ENCODE results near the gene ARHGAP1.

ARHGAP1 gene

GRCh38 chr11:46658259-46658658, 42.2 kb downstream of the ARHGAP1 start:
- H3K9ac ChIP-seq = peak overlapping the region in 8 of 11 experiments; percentile 66 to 78 (median 76); a peak in 10 of 22 replicates
- TF ChIP-seq Cebpa-rat (IDR thresholded peaks at IDR 0.05) = no peak
- H3K27me3 ChIP-seq = no peaks in the 10 kb centered on the region
- peak overlapping the region in 7 of 11 experiments; percentile 32 to 75 (median 62); a peak in 11 of 22 replicates for H3K4me2 ChIP-seq
- H4K20me1 ChIP-seq = no peaks in the 10 kb centered on the region; a peak in 1 of 22 replicates
- no peak overlapping the region for H3K4me3 ChIP-seq
- peak overlapping the region in 9 of 11 experiments; percentile 76 to 100 (median 98); a peak in 18 of 22 replicates for H3K27ac ChIP-seq
- peaks cover 85 to 100% (median 92%) of the 10 kb centered on the region in 11 experiments for H3K36me3 ChIP-seq
- H3K9me3 ChIP-seq (replicated peaks in 1 of 11) = no peaks in the 10 kb centered on the region
- peaks cover 16 to 72% (median 48%) of the 10 kb centered on the region in 10 experiments; a peak in 19 of 20 replicates for H3K4me1 ChIP-seq

GRCh38 chr11:46657186-46657585, 43.2 kb downstream of the ARHGAP1 start:
- TF ChIP-seq Cebpa-rat (IDR thresholded peaks at IDR 0.05) = no peak
- Histone ChIP-seq H3K4me1 (peaks cover 16 to 62% (median 41%) of the 10 kb centered on the region in 10 experiments; a peak in 19 of 20 replicates), H3K27ac (peak overlapping the region in 8 of 11 experiments; percentile 90 to 100 (median 98); a peak in 16 of 22 replicates), H3K27me3 (no peaks in the 10 kb centered on the region), H4K20me1 (no peaks in the 10 kb centered on the region; a peak in 1 of 22 replicates), H3K4me3 (no peak overlapping the region), H3K9me3 (replicated peaks in 1 of 11) (no peaks in the 10 kb centered on the region), H3K36me3 (peaks cover 85 to 100% (median 92%) of the 10 kb centered on the region in 11 experiments), H3K4me2 (peak overlapping the region in 1 of 11 experiments; percentile 27; a peak in 2 of 22 replicates), H3K9ac (peak overlapping the region in 4 of 11 experiments; percentile 17 to 78 (median 58); a peak in 7 of 22 replicates)

- Histone ChIP-seq H3K27me3 (no peaks in the 10 kb centered on the region), H3K9me3 (replicated peaks in 1 of 11) (no peaks in the 10 kb centered on the region), H3K9ac (no peak overlapping the region), H4K20me1 (peaks cover 0 to 3% (median 0%) of the 10 kb centered on the region in 11 experiments; a peak in 1 of 22 replicates), H3K4me2 (no peak overlapping the region), H3K27ac (peak overlapping the region in 8 of 11 experiments; percentile 20 to 100 (median 94); a peak in 11 of 22 replicates), H3K4me1 (peaks cover 15 to 46% (median 26%) of the 10 kb centered on the region in 10 experiments; a peak in 19 of 20 replicates), H3K36me3 (peaks cover 87 to 100% (median 92%) of the 10 kb centered on the region in 11 experiments), H3K4me3 (no peak overlapping the region)
- TF ChIP-seq Cebpa-rat (IDR thresholded peaks at IDR 0.05) = no peak
Observed at GRCh38 chr11:46655631-46656030, 44.8 kb downstream of the ARHGAP1 start.

- no peak overlapping the region for H3K4me2 ChIP-seq
Observed at GRCh38 chr11:46649180-46649738, 51.2 kb downstream of the ARHGAP1 start.

GRCh38 chr11:46643986-46644385, 56.4 kb downstream of the ARHGAP1 start:
- H4K20me1 ChIP-seq = no peaks in the 10 kb centered on the region; a peak in 4 of 22 replicates
- H3K4me2 ChIP-seq = no peak overlapping the region
- no peaks in the 10 kb centered on the region for H3K27me3 ChIP-seq
- H3K9ac ChIP-seq = no peak overlapping the region
- peaks cover 6 to 16% (median 10%) of the 10 kb centered on the region in 11 experiments; a peak in 16 of 22 replicates for H3K9me3 ChIP-seq (replicated peaks in 1 of 11)
- no peak overlapping the region for H3K27ac ChIP-seq
- no peak for TF ChIP-seq Cebpa-rat (IDR thresholded peaks at IDR 0.05)
- no peak overlapping the region for H3K4me3 ChIP-seq
- peaks cover 0 to 18% (median 0%) of the 10 kb centered on the region in 10 experiments; a peak in 5 of 20 replicates for H3K4me1 ChIP-seq
- peaks cover 84 to 100% (median 94%) of the 10 kb centered on the region in 11 experiments for H3K36me3 ChIP-seq

More at GRCh38 chr11:46649180-46649738, 51.2 kb downstream of the ARHGAP1 start:
- Histone ChIP-seq H3K9me3 (replicated peaks in 1 of 11) (no peaks in the 10 kb centered on the region), H3K4me1 (no peaks in the 10 kb centered on the region), H3K27ac (peak overlapping the region in 2 of 11 experiments; percentile 2 to 36; a peak in 1 of 22 replicates), H3K9ac (no peak overlapping the region), H3K36me3 (peaks cover 95 to 100% (median 99%) of the 10 kb centered on the region in 11 experiments), H3K27me3 (no peaks in the 10 kb centered on the region), H3K4me3 (no peak overlapping the region), H4K20me1 (peaks cover 0 to 3% (median 0%) of the 10 kb centered on the region in 11 experiments; a peak in 2 of 22 replicates)
- no peak for TF ChIP-seq Cebpa-rat (IDR thresholded peaks at IDR 0.05)

- H3K36me3 ChIP-seq = peaks cover 83 to 99% (median 94%) of the 10 kb centered on the region in 11 experiments
- H3K9me3 ChIP-seq (replicated peaks in 1 of 11) = peaks cover 6 to 16% (median 10%) of the 10 kb centered on the region in 11 experiments; a peak in 16 of 22 replicates
- no peak overlapping the region for H3K9ac ChIP-seq
- no peak overlapping the region for H3K27ac ChIP-seq
- peaks cover 0 to 18% (median 0%) of the 10 kb centered on the region in 10 experiments; a peak in 5 of 20 replicates for H3K4me1 ChIP-seq
- H3K27me3 ChIP-seq = no peaks in the 10 kb centered on the region
- H3K4me3 ChIP-seq = no peak overlapping the region
- no peak for TF ChIP-seq Cebpa-rat (IDR thresholded peaks at IDR 0.05)
- no peaks in the 10 kb centered on the region; a peak in 4 of 22 replicates for H4K20me1 ChIP-seq
- H3K4me2 ChIP-seq = no peak overlapping the region
Observed at GRCh38 chr11:46643531-46643930, 56.9 kb downstream of the ARHGAP1 start.

- Histone ChIP-seq H3K27ac (peak overlapping the region in 1 of 11 experiments; percentile 13; a peak in 1 of 22 replicates), H3K9me3 (replicated peaks in 1 of 11) (peaks cover 6 to 16% (median 10%) of the 10 kb centered on the region in 11 experiments; a peak in 16 of 22 replicates), H3K27me3 (no peaks in the 10 kb centered on the region), H3K4me3 (no peak overlapping the region), H3K36me3 (peaks cover 82 to 99% (median 94%) of the 10 kb centered on the region in 11 experiments), H3K9ac (no peak overlapping the region), H4K20me1 (no peaks in the 10 kb centered on the region; a peak in 3 of 22 replicates), H3K4me2 (peak overlapping the region in 2 of 11 experiments; percentile 18 to 21; a peak in 3 of 22 replicates), H3K4me1 (peaks cover 0 to 18% (median 0%) of the 10 kb centered on the region in 10 experiments; a peak in 5 of 20 replicates)
- no peak for TF ChIP-seq Cebpa-rat (IDR thresholded peaks at IDR 0.05)
Observed at GRCh38 chr11:46642627-46643335, 57.6 kb downstream of the ARHGAP1 start.

- Histone ChIP-seq H3K9ac (no peak overlapping the region), H4K20me1 (peaks cover 0 to 6% (median 0%) of the 10 kb centered on the region in 11 experiments; a peak in 5 of 22 replicates), H3K4me1 (peaks cover 0 to 18% (median 0%) of the 10 kb centered on the region in 10 experiments; a peak in 5 of 20 replicates), H3K27me3 (no peaks in the 10 kb centered on the region), H3K9me3 (replicated peaks in 1 of 11) (peaks cover 6 to 16% (median 10%) of the 10 kb centered on the region in 11 experiments; a peak in 16 of 22 replicates), H3K4me2 (no peak overlapping the region), H3K36me3 (peaks cover 77 to 99% (median 92%) of the 10 kb centered on the region in 11 experiments), H3K4me3 (no peak overlapping the region), H3K27ac (no peak overlapping the region)
- TF ChIP-seq Cebpa-rat (IDR thresholded peaks at IDR 0.05) = no peak
Observed at GRCh38 chr11:46641639-46642038, 58.8 kb downstream of the ARHGAP1 start.

Measured in BLaER1 treated with 17β-estradiol and CSF1 and Interleukin-3, amounts not matched to agents 10 nM and 100 nM (cell line).